ENCODE measurements around the gene IGF2. TPM values are rescaled to one million over a fixed set of nuclear protein-coding genes. Genes with fewer than 3 reads are reported as not detected.

IGF2 gene
- total and polyA plus RNA-seq, 2 donors (not counting 1 experiment from before 2014, with no cell fraction given) = not detected

DNA sequence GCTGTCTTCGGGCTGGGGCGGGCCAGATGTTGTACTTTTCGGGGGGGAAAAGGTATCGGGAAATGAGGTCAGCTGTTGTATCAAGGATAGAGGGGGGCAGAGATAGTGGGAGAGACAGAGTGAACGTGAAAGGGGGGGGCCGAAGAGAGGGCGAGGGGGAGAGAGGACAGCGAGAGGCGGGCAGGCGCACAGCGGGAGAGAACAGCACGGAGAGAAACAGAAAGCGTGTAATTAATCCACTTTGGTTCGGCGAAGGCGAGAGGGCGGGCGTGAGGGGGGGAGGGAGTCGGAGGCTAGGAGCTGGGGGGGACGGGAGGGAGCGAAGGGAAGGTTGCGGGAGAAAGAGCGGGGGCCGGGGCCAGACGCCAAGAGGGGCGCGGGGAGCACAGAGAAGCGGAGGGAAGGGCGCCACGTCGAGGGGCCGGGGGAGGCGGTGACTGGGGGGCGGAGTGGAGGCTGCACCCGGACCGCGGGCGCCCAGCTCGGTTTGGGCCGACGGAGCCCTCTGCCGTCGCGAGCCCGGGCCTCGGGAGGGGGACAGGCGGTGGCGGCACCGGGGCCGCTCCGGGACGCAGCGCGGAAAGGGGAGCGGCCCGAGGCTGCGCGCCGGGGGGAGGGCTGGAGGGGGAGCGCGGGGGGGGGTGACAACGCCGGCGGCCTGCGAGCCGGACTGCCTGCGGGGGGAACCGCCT is 612 bp downstream of the IGF2 start:
- H3K27ac Mint-ChIP-seq = no peak overlapping the region
- ATAC-seq (ENCODE audit: low read depth) = peak; percentile 28

DNA sequence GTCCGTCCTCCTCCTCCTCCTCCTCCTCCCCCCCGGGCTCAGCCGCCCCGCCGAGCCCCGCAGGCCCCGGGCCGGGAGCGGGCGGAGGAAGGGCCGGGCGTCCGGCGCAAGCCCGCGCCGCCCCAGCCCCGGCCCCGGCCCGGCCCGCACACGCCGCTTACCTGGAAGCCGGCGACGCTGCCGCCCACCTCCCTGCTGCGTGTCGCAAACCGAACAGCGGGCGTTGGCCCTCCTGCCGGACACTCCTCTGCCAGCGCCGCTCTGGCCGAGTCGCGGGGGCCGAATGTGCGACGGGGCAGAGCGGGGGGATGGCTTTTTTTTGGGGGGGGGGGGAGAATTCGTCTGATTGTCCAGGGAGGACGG is 1.1 kb downstream of the IGF2 start:
- intact Hi-C loops (cut with micrococcal nuclease) = no loop called here
- DNase-seq (peak; percentile 34), ATAC-seq (ENCODE audit: low read depth) (no peak)
- WGBS (ENCODE audit: insufficient coverage) = 1% methylated on average over 33 of the region's 44 CpGs
- Histone ChIP-seq H3K27ac (ENCODE audit: low read length in 2 of 2) (no peak overlapping the region), H3K36me3 (replicated peaks in 1 of 2; ENCODE audit: control extremely low read depth in 1 of 2, control insufficient read depth in 1 of 2, extremely low read depth in 1 of 2, insufficient read depth in 2 of 2, low read length in 1 of 2) (no peaks in the 10 kb centered on the region), H3K27me3 (replicated peaks in 1 of 4; ENCODE audit: control extremely low read depth in 1 of 4, control insufficient read depth in 3 of 4, insufficient read depth in 4 of 4, low read length in 3 of 4) (peaks cover 0 to 70% (median 34%) of the 10 kb centered on the region in 4 experiments), H3K4me3 (ENCODE audit: control extremely low read depth in 1 of 5, extremely low read depth in 1 of 5, insufficient read depth in 1 of 5, low read depth in 2 of 5, low read length in 4 of 5) (peak overlapping the region in 3 of 5 experiments; percentile 15 to 43 (median 42)), H2AFZ (ENCODE audit: insufficient read depth, low read depth, low read length, poor library complexity, severe bottlenecking) (peak overlapping the region; percentile 46), H3K4me2 (replicated peaks; ENCODE audit: low read depth, low read length, poor library complexity, severe bottlenecking) (peak overlapping the region; percentile 82), H3K9me3 (ENCODE audit: control extremely low read depth in 1 of 3, control insufficient read depth in 2 of 3, insufficient read depth in 1 of 3, low read length in 2 of 3) (peaks cover 0 to 6% (median 0%) of the 10 kb centered on the region in 3 donors), H3K9ac (ENCODE audit: low read length) (peak overlapping the region; percentile 42), H3K4me1 (ENCODE audit: control insufficient read depth in 2 of 2, insufficient read depth in 2 of 2, low read length in 2 of 2) (peaks cover 15 to 23% of the 10 kb centered on the region in 2 donors), H3K79me2 (ENCODE audit: control insufficient read depth, insufficient read depth, low read length) (no peaks in the 10 kb centered on the region), H4K20me1 (ENCODE audit: control insufficient read depth, insufficient read depth, low read length, poor library complexity, severe bottlenecking) (no peaks in the 10 kb centered on the region)
- Mint-ChIP-seq H3K4me3 (peak overlapping the region; percentile 83), H3K4me1 (peaks cover 18% of the 10 kb centered on the region), H3K9me3 (ENCODE audit: insufficient read depth) (no peaks in the 10 kb centered on the region), H3K27ac (no peak overlapping the region), H3K27me3 (peaks cover 43% of the 10 kb centered on the region)
- CTCF ChIA-PET = no interaction called here
- POLR2A ChIA-PET = no interaction called here
- TF ChIP-seq EZH2 (IDR thresholded peaks at IDR 0.05; ENCODE audit: borderline replicate concordance, insufficient read depth, low read depth, low read length, poor library complexity, severe bottlenecking) = no peak
- TF ChIP-seq, protein P1, sequence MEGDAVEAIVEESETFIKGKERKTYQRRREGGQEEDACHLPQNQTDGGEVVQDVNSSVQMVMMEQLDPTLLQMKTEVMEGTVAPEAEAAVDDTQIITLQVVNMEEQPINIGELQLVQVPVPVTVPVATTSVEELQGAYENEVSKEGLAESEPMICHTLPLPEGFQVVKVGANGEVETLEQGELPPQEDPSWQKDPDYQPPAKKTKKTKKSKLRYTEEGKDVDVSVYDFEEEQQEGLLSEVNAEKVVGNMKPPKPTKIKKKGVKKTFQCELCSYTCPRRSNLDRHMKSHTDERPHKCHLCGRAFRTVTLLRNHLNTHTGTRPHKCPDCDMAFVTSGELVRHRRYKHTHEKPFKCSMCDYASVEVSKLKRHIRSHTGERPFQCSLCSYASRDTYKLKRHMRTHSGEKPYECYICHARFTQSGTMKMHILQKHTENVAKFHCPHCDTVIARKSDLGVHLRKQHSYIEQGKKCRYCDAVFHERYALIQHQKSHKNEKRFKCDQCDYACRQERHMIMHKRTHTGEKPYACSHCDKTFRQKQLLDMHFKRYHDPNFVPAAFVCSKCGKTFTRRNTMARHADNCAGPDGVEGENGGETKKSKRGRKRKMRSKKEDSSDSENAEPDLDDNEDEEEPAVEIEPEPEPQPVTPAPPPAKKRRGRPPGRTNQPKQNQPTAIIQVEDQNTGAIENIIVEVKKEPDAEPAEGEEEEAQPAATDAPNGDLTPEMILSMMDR (IDR thresholded peaks at IDR 0.05) = no peak

More for the DNA sequence above, 612 bp downstream of the IGF2 start:
- 3% methylated on average over 58 of the region's 68 CpGs for WGBS (ENCODE audit: insufficient coverage)
- H3K27me3 Mint-ChIP-seq = peaks cover 43% of the 10 kb centered on the region
- Histone ChIP-seq H2AFZ (ENCODE audit: insufficient read depth, low read depth, low read length, poor library complexity, severe bottlenecking) (peak overlapping the region; percentile 46), H3K4me1 (ENCODE audit: control insufficient read depth in 2 of 2, insufficient read depth in 2 of 2, low read length in 2 of 2) (peaks cover 15 to 25% of the 10 kb centered on the region in 2 donors), H3K9me3 (ENCODE audit: control extremely low read depth in 1 of 3, control insufficient read depth in 2 of 3, insufficient read depth in 1 of 3, low read length in 2 of 3) (peaks cover 0 to 6% (median 0%) of the 10 kb centered on the region in 3 donors), H3K4me3 (ENCODE audit: control extremely low read depth in 1 of 5, extremely low read depth in 1 of 5, insufficient read depth in 1 of 5, low read depth in 2 of 5, low read length in 4 of 5) (peak overlapping the region in 3 of 5 experiments; percentile 15 to 43 (median 42)), H3K27ac (ENCODE audit: low read length in 2 of 2) (no peak overlapping the region), H4K20me1 (ENCODE audit: control insufficient read depth, insufficient read depth, low read length, poor library complexity, severe bottlenecking) (no peaks in the 10 kb centered on the region), H3K9ac (ENCODE audit: low read length) (peak overlapping the region; percentile 42), H3K4me2 (replicated peaks; ENCODE audit: low read depth, low read length, poor library complexity, severe bottlenecking) (peak overlapping the region; percentile 82), H3K36me3 (replicated peaks in 1 of 2; ENCODE audit: control extremely low read depth in 1 of 2, control insufficient read depth in 1 of 2, extremely low read depth in 1 of 2, insufficient read depth in 2 of 2, low read length in 1 of 2) (no peaks in the 10 kb centered on the region), H3K79me2 (ENCODE audit: control insufficient read depth, insufficient read depth, low read length) (no peaks in the 10 kb centered on the region), H3K27me3 (replicated peaks in 1 of 4; ENCODE audit: control extremely low read depth in 1 of 4, control insufficient read depth in 3 of 4, insufficient read depth in 4 of 4, low read length in 3 of 4) (peaks cover 0 to 70% (median 35%) of the 10 kb centered on the region in 4 experiments)
- DNase-seq = peak; percentile 48
- ChIA-PET POLR2A (no interaction called here), CTCF (interaction anchor here (0.6 kb wide), 1 partner anchor 518 kb away, joined by 3 read pairs; no protein-coding TSS in a partner anchor)
- intact Hi-C loops (cut with micrococcal nuclease) = no loop called here
- no peaks in the 10 kb centered on the region for H3K9me3 Mint-ChIP-seq (ENCODE audit: insufficient read depth)
- H3K4me3 Mint-ChIP-seq = peak overlapping the region; percentile 83
- peaks cover 21% of the 10 kb centered on the region for H3K4me1 Mint-ChIP-seq
- TF ChIP-seq EZH2 (IDR thresholded peaks at IDR 0.05; ENCODE audit: borderline replicate concordance, insufficient read depth, low read depth, low read length, poor library complexity, severe bottlenecking) = no peak
- TF ChIP-seq, protein P1 (IDR thresholded peaks at IDR 0.05) = no peak

Data from B cell (primary cell).